ENCODE data around the gene MIS12. TPM values are rescaled to one million over a fixed set of nuclear protein-coding genes. Genes with fewer than 3 reads are reported as not detected.

MIS12 gene
- total and polyA plus RNA-seq, 2 of the 8 experiments (the other 6 are each of a cell fraction or from before 2014, with no cell fraction given): 9.5 to 25.6 TPM

DNA sequence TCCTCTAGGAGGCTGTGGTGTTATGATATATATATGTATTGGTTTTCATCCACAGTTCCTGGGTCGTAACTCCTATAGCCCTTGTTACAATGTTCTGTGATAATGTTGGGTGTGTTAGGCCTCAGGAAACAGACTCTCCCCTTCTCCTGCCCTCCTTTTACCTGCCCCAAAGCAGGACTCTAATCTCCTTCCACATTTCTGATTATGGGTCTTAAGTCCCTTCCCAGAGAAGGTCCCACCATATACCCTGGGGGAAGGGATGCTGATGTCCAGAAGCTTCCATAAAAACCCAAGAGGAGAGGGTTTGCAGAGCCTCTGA lies 47.0 kb upstream of the MIS12 start:
- Histone ChIP-seq H3K4ac (replicated peaks; ENCODE audit: insufficient read length, low read depth, low read length) (no peak overlapping the region), H3K18ac (ENCODE audit: extremely low read depth, low read length) (no peak overlapping the region)

More for the DNA sequence above, 47.0 kb upstream of the MIS12 start:
- H2BK12ac ChIP-seq (ENCODE audit: low read depth, low read length): no peak overlapping the region
- H4K5ac ChIP-seq (ENCODE audit: insufficient read length, low read depth, low read length): no peak overlapping the region
- H4K20me1 ChIP-seq (replicated peaks in 1 of 2; ENCODE audit: control insufficient read depth in 1 of 2, insufficient read depth in 2 of 2, low read length in 2 of 2): peaks cover 5 to 23% of the 10 kb centered on the region in 2 experiments
- H3K9me3 ChIP-seq (ENCODE audit: insufficient read depth in 2 of 2, low read depth in 1 of 2, low read length in 1 of 2): no peaks in the 10 kb centered on the region
- H3K23me2 ChIP-seq (ENCODE audit: low read depth, low read length): peaks cover 2% of the 10 kb centered on the region; the same call in 1 of the 2 replicates
- peak overlapping the region in 3 of 4 experiments; percentile 10 to 99 (median 22); a peak in 4 of 8 replicates for H3K4me3 ChIP-seq (ENCODE audit: extremely low read depth in 1 of 4, insufficient read depth in 2 of 4, low read depth in 3 of 4, low read length in 4 of 4)
- peaks cover 8% of the 10 kb centered on the region for H3K79me1 ChIP-seq (ENCODE audit: low read depth, low read length)
- H3K4me2 ChIP-seq (ENCODE audit: insufficient read depth in 1 of 2, low read depth in 2 of 2, low read length in 2 of 2): peak overlapping the region; percentile 7 to 65
- H2BK20ac ChIP-seq (ENCODE audit: low read length): no peak overlapping the region
- no peak overlapping the region for H2BK120ac ChIP-seq (replicated peaks; ENCODE audit: low read depth, low read length)
- H3K9ac ChIP-seq (replicated peaks in 1 of 4; ENCODE audit: extremely low read depth in 1 of 4, low read depth in 3 of 4, low read length in 3 of 4): no peak overlapping the region
- H3K14ac ChIP-seq (ENCODE audit: insufficient read length): no peak overlapping the region
- TF ChIP-seq EZH2 (IDR thresholded peaks at IDR 0.05; ENCODE audit: low read depth, low read length, severe bottlenecking) (no peak), POLR2A (IDR thresholded peaks at IDR 0.05; ENCODE audit: control extremely low read depth in 1 of 2, low read depth in 2 of 2, low read length in 2 of 2) (no peak), HDAC6 (IDR thresholded peaks at IDR 0.05; ENCODE audit: low read depth, low read length) (no peak), EP300 (IDR thresholded peaks at IDR 0.05; ENCODE audit: borderline replicate concordance in 1 of 2, low read depth in 2 of 2, low read length in 2 of 2) (no peak), YY1 (IDR thresholded peaks at IDR 0.05; ENCODE audit: low read depth, low read length) (no peak), BACH1 (IDR thresholded peaks at IDR 0.05; ENCODE audit: low read length) (no peak), JUND (IDR thresholded peaks at IDR 0.05; ENCODE audit: low read length) (no peak), SP1 (IDR thresholded peaks at IDR 0.05; ENCODE audit: low read depth, low read length) (no peak), RXRA (IDR thresholded peaks at IDR 0.05; ENCODE audit: insufficient read depth, low read depth, low read length) (no peak), KDM5A (IDR thresholded peaks at IDR 0.05; ENCODE audit: low read length) (no peak)
- TF ChIP-seq, protein P1, sequence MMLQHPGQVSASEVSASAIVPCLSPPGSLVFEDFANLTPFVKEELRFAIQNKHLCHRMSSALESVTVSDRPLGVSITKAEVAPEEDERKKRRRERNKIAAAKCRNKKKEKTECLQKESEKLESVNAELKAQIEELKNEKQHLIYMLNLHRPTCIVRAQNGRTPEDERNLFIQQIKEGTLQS (IDR thresholded peaks at IDR 0.05; ENCODE audit: insufficient read depth, low read depth, low read length): no peak
- H2AK5ac ChIP-seq (ENCODE audit: low read depth, low read length): no peak overlapping the region
- peaks cover 12 to 49% of the 10 kb centered on the region in 2 experiments for H3K79me2 ChIP-seq (ENCODE audit: control insufficient read depth in 1 of 2, insufficient read depth in 2 of 2, low read length in 2 of 2)
- H2AFZ ChIP-seq (ENCODE audit: low read length): no peak overlapping the region
- no peaks in the 10 kb centered on the region; a peak in 1 of 7 replicates for H3K4me1 ChIP-seq (replicated peaks in 1 of 4; ENCODE audit: control insufficient read depth in 3 of 4, insufficient read depth in 4 of 4, low read length in 3 of 4)
- H3K27me3 ChIP-seq (replicated peaks in 1 of 4; ENCODE audit: control insufficient read depth in 3 of 4, extremely low read depth in 1 of 4, insufficient read depth in 3 of 4, low read length in 3 of 4): no peaks in the 10 kb centered on the region
- ChIA-PET POLR2A (ENCODE audit: partially characterized antibody) (interaction anchor here (0.9 to 21.2 kb wide), 14 partner anchors 9 to 82 kb away, joined by 3 to 228 read pairs (median 4); partner anchors contain the start of genes DERL2, DHX33, MIS12 and NUP88), CTCF (ENCODE audit: partially characterized antibody) (interaction anchor here (0.6 to 3.1 kb wide), 16 partner anchors 8 to 83 kb away, joined by 3 to 18 read pairs (median 4); partner anchors contain the start of gene DHX33)
- H4K91ac ChIP-seq (replicated peaks; ENCODE audit: insufficient read length, low read length): no peak overlapping the region
- no peak overlapping the region for H3K27ac ChIP-seq (ENCODE audit: low read depth, low read length)
- DNase-seq (ENCODE audit: low read depth in 1 of 2, low spot score in 2 of 2): no peak
- WGBS, 2 experiments (ENCODE audit: extremely low coverage in 1 of 2, insufficient coverage in 1 of 2, insufficient read length in 1 of 2, insufficient replicate concordance in 2 of 2, low coverage in 1 of 2, low lambda C conversion rate in 2 of 2, missing lambda C conversion rate in 1 of 2): 54% methylated on average over 1 of the region's 1 CpG; no CpG with 5 or more reads in 1 of the 2 experiments
- H2BK5ac ChIP-seq (ENCODE audit: low read depth, low read length): no peak overlapping the region
- no peak for FAIRE-seq
- H3K56ac ChIP-seq (replicated peaks; ENCODE audit: insufficient read length, low read depth, low read length): no peak overlapping the region
- H3K36me3 ChIP-seq (ENCODE audit: control insufficient read depth in 2 of 4, insufficient read depth in 4 of 4, low read length in 3 of 4): peaks cover 19 to 56% (median 38%) of the 10 kb centered on the region in 4 experiments
- peak overlapping the region; percentile 81; the same call in 1 of the 2 replicates for H4K8ac ChIP-seq (ENCODE audit: extremely low read depth, insufficient read depth, low read length)
- H3K23ac ChIP-seq (ENCODE audit: insufficient read length): no peak overlapping the region
- H2BK15ac ChIP-seq (ENCODE audit: low read length): no peak overlapping the region
